Measurements from ENCODE around the gene DPYD.

The DPYD gene

GRCh38 chr1:97783751-97784150, 137.1 kb downstream of the DPYD start:
- no peaks in the 10 kb centered on the region for H3K79me2 ChIP-seq (ENCODE audit: insufficient read depth, low read length)
- no peaks in the 10 kb centered on the region for H3K9me2 ChIP-seq (ENCODE audit: low read depth, low read length)
- peaks cover 9% of the 10 kb centered on the region for H3K4me1 ChIP-seq (ENCODE audit: insufficient read depth, low read length, severe bottlenecking)
- no peak overlapping the region for H3K9ac ChIP-seq (ENCODE audit: low read length)
- no peak overlapping the region for H3K4me2 ChIP-seq (ENCODE audit: low read length)
- no peak overlapping the region for H3K27ac ChIP-seq (ENCODE audit: low read depth, low read length, poor library complexity, severe bottlenecking)
- H3K36me3 ChIP-seq (ENCODE audit: insufficient read depth, low read length) = no peaks in the 10 kb centered on the region
- H3F3A ChIP-seq (ENCODE audit: insufficient read depth, low read length) = no peaks in the 10 kb centered on the region
- no peak overlapping the region for H2AFZ ChIP-seq (ENCODE audit: low read length)
- no peaks in the 10 kb centered on the region for H3K27me3 ChIP-seq (ENCODE audit: insufficient read depth, low read length)
- H3K4me3 ChIP-seq (ENCODE audit: low read depth, low read length, poor library complexity, severe bottlenecking) = no peak overlapping the region
- H3K9me3 ChIP-seq (ENCODE audit: low read length) = no peaks in the 10 kb centered on the region
- H4K20me1 ChIP-seq (ENCODE audit: insufficient read depth, low read length) = no peaks in the 10 kb centered on the region
- TF ChIP-seq EZH2 (IDR thresholded peaks at IDR 0.05; ENCODE audit: borderline replicate concordance, low read length) = no peak

GRCh38 chr1:97781762-97782337, 139.0 kb downstream of the DPYD start:
- H3K4me2 ChIP-seq (ENCODE audit: low read length) = no peak overlapping the region
- no peaks in the 10 kb centered on the region for H3K36me3 ChIP-seq (ENCODE audit: insufficient read depth, low read length)
- H3K9ac ChIP-seq (ENCODE audit: low read length) = no peak overlapping the region
- H2AFZ ChIP-seq (ENCODE audit: low read length) = no peak overlapping the region
- H3K4me1 ChIP-seq (ENCODE audit: insufficient read depth, low read length, severe bottlenecking) = peaks cover 9% of the 10 kb centered on the region
- H3K79me2 ChIP-seq (ENCODE audit: insufficient read depth, low read length) = no peaks in the 10 kb centered on the region
- TF ChIP-seq EZH2 (IDR thresholded peaks at IDR 0.05; ENCODE audit: borderline replicate concordance, low read length) = no peak
- TF ChIP-seq, protein P1, sequence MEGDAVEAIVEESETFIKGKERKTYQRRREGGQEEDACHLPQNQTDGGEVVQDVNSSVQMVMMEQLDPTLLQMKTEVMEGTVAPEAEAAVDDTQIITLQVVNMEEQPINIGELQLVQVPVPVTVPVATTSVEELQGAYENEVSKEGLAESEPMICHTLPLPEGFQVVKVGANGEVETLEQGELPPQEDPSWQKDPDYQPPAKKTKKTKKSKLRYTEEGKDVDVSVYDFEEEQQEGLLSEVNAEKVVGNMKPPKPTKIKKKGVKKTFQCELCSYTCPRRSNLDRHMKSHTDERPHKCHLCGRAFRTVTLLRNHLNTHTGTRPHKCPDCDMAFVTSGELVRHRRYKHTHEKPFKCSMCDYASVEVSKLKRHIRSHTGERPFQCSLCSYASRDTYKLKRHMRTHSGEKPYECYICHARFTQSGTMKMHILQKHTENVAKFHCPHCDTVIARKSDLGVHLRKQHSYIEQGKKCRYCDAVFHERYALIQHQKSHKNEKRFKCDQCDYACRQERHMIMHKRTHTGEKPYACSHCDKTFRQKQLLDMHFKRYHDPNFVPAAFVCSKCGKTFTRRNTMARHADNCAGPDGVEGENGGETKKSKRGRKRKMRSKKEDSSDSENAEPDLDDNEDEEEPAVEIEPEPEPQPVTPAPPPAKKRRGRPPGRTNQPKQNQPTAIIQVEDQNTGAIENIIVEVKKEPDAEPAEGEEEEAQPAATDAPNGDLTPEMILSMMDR (IDR thresholded peaks at IDR 0.05; ENCODE audit: low read length) = no peak
- no peaks in the 10 kb centered on the region for H3F3A ChIP-seq (ENCODE audit: insufficient read depth, low read length)
- no peak overlapping the region for H3K4me3 ChIP-seq (ENCODE audit: low read depth, low read length, poor library complexity, severe bottlenecking)
- no peaks in the 10 kb centered on the region for H3K9me3 ChIP-seq (ENCODE audit: low read length)
- no peaks in the 10 kb centered on the region for H3K27me3 ChIP-seq (ENCODE audit: insufficient read depth, low read length)
- H3K27ac ChIP-seq (ENCODE audit: low read depth, low read length, poor library complexity, severe bottlenecking) = no peak overlapping the region
- no peaks in the 10 kb centered on the region for H3K9me2 ChIP-seq (ENCODE audit: low read depth, low read length)
- no peaks in the 10 kb centered on the region for H4K20me1 ChIP-seq (ENCODE audit: insufficient read depth, low read length)

- Histone ChIP-seq H3K36me3 (ENCODE audit: insufficient read depth, low read length) (no peaks in the 10 kb centered on the region), H3K4me3 (ENCODE audit: low read depth, low read length, poor library complexity, severe bottlenecking) (no peak overlapping the region)
Observed at GRCh38 chr1:97780884-97781283, 139.9 kb downstream of the DPYD start.

More at GRCh38 chr1:97780884-97781283, 139.9 kb downstream of the DPYD start:
- no peak for TF ChIP-seq EZH2 (IDR thresholded peaks at IDR 0.05; ENCODE audit: borderline replicate concordance, low read length)
- TF ChIP-seq, protein P1 (IDR thresholded peaks at IDR 0.05; ENCODE audit: low read length) = no peak
- no peak overlapping the region for H3K9ac ChIP-seq (ENCODE audit: low read length)
- no peaks in the 10 kb centered on the region for H3K9me2 ChIP-seq (ENCODE audit: low read depth, low read length)
- no peak overlapping the region for H3K27ac ChIP-seq (ENCODE audit: low read depth, low read length, poor library complexity, severe bottlenecking)
- no peaks in the 10 kb centered on the region for H3F3A ChIP-seq (ENCODE audit: insufficient read depth, low read length)
- H4K20me1 ChIP-seq (ENCODE audit: insufficient read depth, low read length) = no peaks in the 10 kb centered on the region
- H3K27me3 ChIP-seq (ENCODE audit: insufficient read depth, low read length) = no peaks in the 10 kb centered on the region
- no peak overlapping the region for H2AFZ ChIP-seq (ENCODE audit: low read length)
- H3K4me2 ChIP-seq (ENCODE audit: low read length) = no peak overlapping the region
- no peaks in the 10 kb centered on the region for H3K79me2 ChIP-seq (ENCODE audit: insufficient read depth, low read length)
- no peaks in the 10 kb centered on the region for H3K9me3 ChIP-seq (ENCODE audit: low read length)
- peaks cover 9% of the 10 kb centered on the region for H3K4me1 ChIP-seq (ENCODE audit: insufficient read depth, low read length, severe bottlenecking)

Measured in OCI-LY1 (cell line).